GM21619 (cell line): ENCODE data around the gene DAGLA.

Experiments used
- ATAC-seq: cut with Tn5 transposase; IDR thresholded peaks from one replicate; pipeline ENCODE4 v1.9.1; 2021; ENCODE audit not compliant: unreplicated experiment

DAGLA gene

GRCh38 chr11:61728066-61728939, 48.1 kb downstream of the DAGLA start:
- no peak for ATAC-seq

DNA sequence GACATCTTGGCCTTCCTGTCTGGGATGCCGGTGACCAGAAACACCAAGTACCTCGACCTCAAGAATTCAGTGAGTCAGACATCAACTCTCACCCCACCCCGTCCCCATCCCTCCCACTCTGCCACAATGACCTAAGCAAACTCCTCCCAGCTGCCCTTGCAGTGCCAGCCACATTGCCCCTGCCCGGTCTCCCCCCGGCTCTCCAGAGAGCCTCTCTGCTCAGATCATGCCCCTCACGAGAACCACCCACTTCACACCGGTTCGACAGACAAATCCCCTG, 48.7 kb downstream of the DAGLA start:
- no peak for ATAC-seq

DNA sequence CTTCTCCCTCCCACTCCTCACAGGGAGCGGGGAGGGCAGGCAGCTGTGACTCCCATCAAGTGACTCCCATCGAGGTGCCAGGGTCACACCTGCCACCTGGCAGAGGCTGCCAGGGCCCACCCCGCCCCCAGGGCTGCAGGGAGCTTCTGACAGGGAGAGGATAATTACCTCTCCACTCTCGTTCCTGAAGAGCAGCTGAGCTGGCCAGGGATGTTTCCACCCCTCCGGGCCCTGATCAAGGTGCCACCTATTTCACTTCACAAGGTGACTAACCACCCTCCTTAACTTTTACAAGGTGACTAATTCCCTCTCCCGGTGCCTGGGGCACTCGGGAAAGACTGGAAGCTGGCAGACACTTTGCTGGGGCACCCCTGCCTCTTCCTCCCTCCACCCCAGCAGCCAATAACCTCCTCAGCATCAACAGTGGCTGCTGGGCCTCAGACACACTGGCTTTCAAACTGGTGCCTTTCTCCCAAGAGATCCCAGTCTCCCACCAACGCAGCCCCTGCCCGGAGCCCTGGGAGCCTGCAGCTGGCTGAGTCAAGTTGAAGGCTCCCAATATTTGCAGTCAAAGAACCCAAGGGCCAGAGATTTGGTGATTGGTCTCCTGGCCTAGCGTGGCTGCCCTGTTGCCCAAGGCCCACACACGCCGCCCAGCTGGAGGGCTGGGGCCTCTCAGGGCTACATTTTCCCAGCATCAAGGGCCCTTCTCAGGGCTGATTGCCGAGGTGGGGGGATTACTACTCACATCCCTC, 50.2 kb downstream of the DAGLA start:
- no peak for ATAC-seq

GRCh38 chr11:61731211-61731951, 51.2 kb downstream of the DAGLA start:
- no peak for ATAC-seq

DNA sequence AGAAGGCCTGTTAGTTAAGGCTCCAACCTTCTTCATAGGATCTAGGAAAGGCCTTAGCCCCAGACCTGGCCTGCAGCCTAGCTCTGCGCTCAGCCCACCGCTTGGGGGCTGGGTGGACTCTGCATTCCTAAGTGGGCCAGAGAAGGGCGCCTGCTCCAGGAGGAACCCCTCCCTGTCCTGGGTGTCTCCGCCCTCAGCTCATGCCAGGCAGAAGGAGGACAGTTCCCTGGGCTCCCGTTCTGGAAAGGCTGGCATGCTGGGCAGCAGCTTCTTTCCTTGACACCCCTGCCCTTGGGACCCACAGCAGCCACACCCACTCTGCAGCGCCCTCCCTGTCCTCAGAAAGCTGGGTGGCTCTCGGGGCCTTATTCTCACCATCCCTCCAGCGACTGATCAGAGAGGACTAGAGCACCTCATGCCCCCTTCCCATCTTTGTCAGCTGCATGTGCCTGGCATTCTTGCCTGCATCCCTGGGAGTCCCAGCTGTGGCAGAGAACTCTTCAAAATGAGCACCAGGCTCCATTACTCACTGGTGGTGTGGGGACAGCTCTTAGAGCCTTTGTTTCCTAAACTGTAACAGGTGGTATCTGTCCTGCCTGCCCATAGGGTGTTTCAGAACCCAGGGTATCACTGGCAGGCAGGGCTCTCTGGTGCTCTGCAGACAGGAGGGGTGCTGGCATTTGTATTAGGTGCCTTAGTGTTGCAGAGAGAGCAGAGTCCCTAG, 51.9 kb downstream of the DAGLA start:
- ATAC-seq: no peak

DNA sequence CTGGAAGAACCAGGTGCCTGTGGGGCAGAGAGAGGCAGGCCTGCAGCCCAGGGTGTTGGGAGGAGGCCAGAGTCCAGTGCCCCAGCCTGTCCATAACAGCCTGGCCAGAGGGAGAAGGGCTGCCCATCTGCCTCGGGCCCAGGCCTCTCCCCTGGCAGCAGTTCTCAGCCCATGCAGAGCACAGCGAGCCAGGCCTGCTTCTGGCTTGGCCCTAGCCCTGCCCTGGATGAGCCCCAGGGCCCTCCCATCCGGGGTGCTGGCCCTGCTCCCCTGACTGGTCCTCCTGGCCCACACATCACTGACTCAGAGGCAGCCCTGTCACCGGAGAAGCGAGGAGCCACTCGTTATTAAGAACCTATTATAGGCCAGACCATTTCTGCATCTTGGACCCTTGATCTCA, 52.5 kb downstream of the DAGLA start:
- no peak for ATAC-seq

DNA sequence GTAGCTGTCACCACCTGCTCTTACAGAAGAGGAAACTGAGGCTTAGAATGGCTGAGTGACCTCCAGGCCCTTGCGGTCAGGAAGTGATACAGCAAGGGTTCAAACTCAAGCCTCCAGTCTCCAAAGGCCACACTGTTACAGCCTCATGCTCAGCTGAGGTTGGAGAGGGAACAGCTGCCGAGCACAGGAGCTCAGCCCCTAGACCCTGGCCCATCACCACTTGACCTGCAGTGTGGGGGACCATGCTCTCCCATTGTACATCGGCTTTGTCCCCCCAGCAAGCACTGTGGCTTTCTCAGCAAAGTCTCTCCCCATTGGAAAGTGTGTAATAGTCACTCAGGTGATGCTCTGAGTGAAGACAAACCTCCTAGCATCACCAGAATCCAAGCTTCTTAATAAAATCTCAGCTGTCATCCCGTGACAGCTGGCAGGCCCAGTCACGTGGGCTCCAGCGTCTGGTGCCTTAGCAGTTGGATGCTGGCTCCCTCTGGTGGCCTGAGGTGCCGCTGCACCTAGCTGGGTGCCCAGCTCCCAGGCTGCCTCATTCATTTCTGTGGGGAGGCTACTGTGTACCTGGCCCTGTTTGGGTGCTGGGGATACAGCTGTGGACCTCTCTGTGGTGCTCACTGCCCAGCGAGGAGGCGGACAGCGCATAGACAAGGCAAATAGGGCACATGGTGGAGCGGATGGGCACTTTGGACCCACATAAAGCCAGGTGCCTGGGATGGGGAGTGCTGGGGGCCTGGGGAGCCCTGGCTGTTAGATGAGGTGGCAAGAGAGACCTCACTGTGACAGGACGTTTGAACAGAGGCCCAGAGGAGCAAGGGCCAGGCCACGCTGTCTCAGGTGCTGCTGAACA, 53.2 kb downstream of the DAGLA start:
- ATAC-seq: peak; percentile 84

DNA sequence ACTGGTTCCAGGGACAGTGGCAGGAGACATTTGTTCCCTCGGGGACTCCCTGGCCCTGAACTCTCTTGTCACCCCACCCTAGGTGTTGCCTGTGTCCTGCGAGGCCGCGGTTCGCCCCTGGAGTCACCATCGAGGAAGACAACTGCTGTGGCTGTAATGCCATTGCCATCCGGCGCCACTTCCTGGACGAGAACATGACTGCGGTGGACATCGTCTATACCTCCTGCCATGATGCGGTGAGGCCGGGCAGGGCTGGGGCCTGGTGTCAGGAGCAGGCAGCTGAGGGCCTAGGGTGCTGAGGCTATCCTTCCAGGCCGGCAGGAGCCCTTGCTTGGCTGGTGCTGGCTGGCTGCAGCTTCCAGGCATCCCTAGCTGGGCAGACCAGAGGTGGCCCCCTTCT, 54.6 kb downstream of the DAGLA start:
- ATAC-seq: no peak

- ATAC-seq: no peak
Measured at GRCh38 chr11:61735391-61735790, 55.2 kb downstream of the DAGLA start.

- no peak for ATAC-seq
Measured at GRCh38 chr11:61736310-61736709, 56.1 kb downstream of the DAGLA start.

GRCh38 chr11:61737131-61737530, 56.9 kb downstream of the DAGLA start:
- no peak for ATAC-seq

GRCh38 chr11:61737636-61738386, 57.6 kb downstream of the DAGLA start:
- ATAC-seq: no peak

DNA sequence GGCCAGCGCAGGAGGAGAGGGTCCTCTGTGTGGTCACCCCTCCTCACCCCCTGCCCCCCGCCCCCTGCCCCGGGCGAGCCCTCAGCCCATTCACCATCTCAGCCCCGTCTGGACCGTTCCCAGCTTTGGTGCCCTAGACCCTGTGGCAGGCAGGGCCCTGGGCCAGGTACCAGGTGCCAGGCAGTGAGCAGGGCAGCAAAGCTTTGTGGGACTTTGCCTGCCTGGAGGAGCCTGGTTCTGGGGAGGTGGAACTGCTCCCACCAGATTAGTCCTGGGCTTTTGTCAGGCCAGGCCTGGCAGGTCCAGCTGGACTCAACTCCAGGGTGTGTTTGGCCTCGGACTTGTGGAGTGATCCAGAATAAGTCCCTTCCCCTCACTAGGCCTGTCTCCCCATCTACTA, 58.6 kb downstream of the DAGLA start:
- ATAC-seq: no peak

DNA sequence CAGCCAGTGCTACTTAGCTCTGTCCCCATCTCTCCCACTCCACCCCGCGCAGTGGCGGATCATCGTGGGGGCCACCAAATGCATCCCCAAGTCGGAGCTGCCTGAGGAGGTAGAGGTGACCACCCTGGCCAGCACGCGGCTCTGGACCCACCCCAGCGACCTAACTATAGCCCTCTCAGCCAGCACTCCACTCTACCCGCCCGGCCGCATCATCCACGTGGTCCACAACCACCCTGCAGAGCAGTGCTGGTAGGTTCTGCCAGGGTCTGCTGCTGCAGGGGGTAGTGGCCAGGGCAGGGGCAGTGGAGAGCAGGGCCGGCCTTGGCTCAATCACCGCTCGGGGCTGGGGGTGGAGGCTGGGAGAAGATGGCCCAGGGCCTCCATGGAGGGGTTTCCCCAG, 59.2 kb downstream of the DAGLA start:
- ATAC-seq: no peak

DNA sequence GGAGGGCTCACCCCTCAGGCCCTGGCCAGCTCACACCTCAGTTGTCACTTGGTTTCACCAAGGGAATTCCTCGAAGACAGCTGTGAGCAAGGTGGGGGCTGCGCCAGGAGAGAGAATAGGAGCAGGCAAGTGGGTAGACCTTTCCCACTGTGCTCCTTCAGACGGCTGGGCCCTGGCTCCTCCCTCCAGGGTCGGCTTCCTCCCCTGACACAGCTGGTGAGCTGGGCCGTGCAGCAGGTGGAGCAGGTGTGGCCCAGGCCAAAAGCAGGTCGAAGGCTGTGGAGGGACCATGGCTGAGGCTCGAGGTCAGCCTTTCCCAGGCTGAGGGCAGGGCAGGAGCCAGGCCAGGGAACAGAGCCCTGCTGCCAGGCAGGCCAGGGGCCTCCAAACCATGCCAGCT, 59.8 kb downstream of the DAGLA start:
- ATAC-seq: no peak

DNA sequence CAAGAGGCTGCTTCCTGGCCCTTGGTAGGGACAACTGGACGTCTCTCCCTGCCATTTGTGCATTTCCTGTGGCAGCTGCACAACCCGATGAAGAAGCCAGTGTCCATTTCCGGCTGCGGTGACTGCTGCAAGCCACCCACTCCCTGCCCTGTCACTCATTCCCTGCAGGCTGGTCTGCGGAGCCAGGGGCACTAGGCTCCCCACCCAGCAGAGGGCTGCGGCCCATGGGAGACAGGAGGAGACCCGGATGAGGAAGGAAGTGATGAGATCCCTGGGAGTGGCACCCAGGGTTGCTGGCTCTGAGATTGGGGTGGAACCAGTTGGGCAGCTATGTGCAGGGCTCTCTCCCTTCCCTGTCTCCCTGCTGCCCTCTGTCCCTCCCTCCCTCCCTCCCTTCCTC, 62.2 kb downstream of the DAGLA start:
- ATAC-seq: no peak

GRCh38 chr11:61743486-61744095, 63.4 kb downstream of the DAGLA start:
- no peak for ATAC-seq

DNA sequence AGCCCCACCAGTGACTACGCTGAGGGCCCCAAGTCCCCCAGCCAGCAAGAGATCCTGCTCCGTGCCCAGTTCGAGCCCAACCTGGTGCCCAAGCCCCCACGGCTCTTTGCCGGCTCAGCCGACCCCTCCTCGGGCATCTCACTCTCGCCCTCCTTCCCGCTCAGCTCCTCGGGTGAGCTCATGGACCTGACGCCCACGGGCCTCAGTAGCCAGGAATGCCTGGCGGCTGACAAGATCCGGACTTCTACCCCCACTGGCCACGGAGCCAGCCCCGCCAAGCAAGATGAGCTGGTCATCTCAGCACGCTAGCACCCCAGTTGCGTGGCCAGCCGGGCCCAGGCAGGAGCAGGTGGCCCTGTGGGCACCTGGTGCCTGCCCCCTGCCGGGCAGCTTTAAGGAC, 64.0 kb downstream of the DAGLA start:
- ATAC-seq: no peak

DNA sequence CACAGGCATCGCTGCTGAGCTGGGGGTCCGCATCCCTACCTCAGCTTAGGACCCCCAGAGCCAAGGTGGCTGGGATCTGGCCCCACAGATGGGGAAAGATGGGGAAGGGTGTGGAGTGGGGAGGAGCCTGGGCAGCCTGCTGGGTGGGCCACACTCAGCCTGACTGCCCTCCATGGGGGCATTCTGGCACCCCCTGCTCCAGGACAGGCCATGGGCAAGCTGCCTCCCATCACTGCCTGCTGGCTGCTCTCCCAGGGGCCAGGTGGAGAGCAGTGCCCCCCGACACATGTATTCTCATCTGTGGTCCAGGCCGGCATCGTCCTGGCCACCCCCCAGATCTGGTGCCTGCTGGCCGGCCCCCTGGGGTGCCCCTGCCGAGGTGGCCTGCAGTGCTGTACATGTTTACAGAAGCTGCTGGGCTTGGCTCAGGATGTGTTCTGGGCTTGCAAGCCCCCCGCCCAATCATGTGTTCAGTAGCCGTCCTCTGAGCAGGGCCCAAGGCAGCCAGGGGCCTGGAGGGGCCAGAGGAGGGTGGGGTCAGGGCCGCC, 64.5 kb downstream of the DAGLA start:
- ATAC-seq: no peak
